ENCODE data around the gene SLC25A42.
"Not testable (repeated sequence)": the region's sequence is repeated elsewhere in the genome, so short reads cannot be mapped to it uniquely, and the experiment has no call there.

The SLC25A42 gene

GRCh38 chr19:19071897-19072296, 8.1 kb downstream of the SLC25A42 start:
- no peak for DNase-seq

DNA sequence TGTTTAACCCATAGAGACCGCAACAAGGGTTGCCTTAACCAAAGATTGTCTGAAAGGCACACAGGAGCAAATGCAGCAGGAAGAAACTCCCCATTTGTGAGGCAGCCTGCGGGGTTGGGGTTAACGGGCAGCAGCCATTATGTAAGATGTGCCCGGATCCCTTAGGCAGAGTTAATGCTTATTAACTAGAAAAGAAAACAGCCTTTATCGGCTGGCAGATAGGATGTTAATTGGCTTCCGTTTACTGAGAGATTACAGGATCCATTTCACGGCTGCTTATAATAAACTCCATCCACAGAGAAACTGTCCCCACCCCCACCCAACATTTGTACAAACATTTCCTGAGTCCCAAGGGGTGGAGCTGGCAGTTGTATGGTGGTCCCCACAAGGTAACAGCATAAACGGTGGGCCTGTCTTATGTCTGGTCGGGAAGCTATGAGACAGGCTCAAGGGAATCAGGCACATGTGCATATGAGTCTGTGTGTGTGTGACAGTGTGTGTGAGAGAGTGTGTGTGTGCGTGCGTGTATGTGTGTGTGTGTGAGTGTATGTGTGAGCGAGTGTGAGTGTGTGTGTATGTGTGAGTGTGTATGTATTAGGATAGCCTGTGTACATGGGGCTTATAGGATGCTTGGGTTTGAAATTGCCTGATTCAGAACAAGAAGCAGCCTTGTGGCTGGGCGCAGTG, 10.5 kb downstream of the SLC25A42 start:
- DNase-seq = peak; percentile 20

DNA sequence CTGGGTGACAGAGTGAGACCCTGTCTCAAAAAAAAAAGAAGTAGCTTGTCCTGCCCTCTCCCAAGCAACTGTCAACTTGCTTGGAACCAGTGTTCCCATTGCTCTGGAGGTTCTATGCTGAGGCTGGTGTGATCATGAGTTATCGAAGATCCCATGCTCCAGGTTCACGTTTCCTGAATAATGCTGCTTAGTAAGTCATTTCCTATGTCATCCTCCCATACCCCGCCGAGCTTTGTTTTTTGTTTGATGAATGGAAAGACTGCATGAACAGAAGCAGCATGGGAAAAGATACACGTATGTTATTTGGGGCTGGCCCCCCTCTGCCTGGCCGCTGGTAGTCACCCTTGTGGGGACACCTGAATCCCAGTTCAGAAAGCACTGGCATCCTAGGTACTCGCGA, 11.3 kb downstream of the SLC25A42 start:
- no peak for DNase-seq

- DNase-seq = no peak
Measured at GRCh38 chr19:19076476-19076875, 12.7 kb downstream of the SLC25A42 start.

- DNase-seq = no peak
Measured at GRCh38 chr19:19077103-19077502, 13.3 kb downstream of the SLC25A42 start.

- DNase-seq = no peak
Measured at GRCh38 chr19:19078801-19079200, 15.0 kb downstream of the SLC25A42 start.

- no peak for DNase-seq
Measured at GRCh38 chr19:19079571-19079970, 15.8 kb downstream of the SLC25A42 start.

- DNase-seq = no peak
Measured at GRCh38 chr19:19081642-19082151, 17.9 kb downstream of the SLC25A42 start.

DNA sequence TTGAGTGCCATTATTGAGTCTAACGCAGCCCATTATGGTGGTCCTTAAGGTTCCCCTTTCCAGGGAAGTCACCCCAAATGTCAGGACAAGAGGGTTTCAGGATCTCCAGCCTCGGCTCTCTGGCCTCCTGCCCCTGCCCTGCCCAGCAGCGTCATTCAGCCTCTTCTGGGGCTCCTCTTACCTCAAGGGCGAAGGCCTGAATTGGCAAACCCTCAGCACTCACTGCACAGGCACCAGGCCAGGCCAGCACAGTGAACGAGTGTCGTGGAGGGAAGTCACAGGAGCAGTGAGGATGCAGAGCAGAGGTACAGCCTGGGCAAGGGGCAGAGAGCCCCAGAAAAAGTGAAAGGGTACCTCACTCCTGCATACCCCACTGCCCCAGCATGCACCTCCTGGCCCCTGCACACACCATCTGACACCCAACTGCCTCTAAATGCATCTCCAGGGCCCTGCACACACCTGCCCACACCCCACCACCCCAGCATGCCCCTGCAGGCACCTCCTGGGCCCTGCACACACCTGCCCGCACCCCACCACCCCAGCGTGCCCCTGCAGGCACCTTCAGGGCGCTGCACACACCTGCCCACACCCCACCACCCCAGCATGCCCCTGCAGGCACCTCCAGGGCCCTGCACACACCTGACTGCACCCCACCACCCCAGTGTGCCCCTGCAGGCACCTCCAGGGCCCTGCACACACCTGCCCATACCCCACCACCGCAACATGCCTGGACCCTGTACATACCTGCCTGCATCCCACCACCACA, 19.8 kb downstream of the SLC25A42 start:
- no peak for DNase-seq

GRCh38 chr19:19087676-19088075, 23.9 kb downstream of the SLC25A42 start:
- DNase-seq = no peak

- DNase-seq = no peak
Measured at GRCh38 chr19:19094513-19094912, 30.7 kb downstream of the SLC25A42 start.

DNA sequence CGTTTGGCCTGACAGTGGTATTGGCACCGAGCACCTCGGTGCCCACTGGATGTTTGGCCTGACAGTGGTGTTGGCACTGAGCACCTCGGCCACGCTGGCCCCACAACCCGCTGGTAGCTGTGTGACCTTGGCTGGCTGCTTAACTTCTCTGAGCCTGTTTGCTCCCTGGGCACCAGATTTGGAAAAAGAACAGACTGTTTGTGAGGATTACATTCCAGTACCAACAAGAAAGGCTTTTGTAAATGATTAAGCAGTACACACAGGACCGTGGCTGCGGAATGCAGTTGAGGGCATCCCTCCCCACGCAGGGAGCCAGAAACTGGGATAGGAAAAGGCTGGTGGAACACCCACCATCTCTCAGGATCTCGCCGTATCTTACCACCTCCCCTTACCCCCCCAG, 31.9 kb downstream of the SLC25A42 start:
- no peak for DNase-seq

DNA sequence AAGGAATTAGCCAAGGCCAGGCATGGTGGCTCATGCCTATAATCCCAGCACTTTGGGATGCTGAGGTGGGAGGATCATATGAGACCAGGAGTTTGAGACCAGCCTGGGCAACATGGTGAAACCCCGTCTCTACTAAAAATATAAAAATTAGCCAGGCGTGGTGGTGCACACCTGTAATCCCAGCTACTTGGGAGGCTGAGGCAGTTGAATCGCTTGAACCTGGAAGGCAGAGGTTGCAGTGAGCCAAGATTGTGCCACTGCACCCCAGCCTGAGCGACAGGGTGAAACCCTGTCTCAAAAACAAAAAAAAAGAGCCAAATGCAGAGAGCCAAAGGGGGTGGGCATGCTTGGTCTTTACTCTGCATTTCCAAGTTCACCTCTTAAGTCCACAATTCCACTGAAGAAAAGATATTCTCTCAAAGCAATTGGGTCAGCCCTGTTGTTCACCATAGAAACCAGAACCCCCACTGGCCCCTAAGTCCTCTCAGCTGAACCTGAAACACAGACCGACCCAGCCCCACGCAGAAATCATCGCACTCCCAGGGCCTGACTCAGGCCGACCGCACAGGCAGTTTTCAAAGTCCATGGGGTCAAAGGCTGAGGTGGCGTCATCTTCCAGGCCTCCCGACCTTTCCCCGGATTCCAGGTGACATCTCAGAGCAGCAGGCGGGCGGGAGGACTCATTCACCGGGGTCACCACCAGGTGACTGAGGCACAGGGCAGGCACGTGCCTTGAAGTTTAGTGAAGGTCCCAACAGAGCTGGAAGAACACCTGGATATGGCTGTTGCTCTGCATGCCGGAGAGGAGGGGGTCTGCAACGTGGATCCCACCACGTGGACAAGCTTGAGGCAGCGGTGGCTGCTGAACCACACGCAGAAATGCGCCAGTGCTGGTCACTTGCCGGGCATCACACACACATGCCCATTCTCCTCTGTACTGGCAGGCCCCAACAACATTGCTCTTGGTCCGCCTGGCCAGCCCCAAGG, 33.1 kb downstream of the SLC25A42 start:
- no peak for DNase-seq

DNA sequence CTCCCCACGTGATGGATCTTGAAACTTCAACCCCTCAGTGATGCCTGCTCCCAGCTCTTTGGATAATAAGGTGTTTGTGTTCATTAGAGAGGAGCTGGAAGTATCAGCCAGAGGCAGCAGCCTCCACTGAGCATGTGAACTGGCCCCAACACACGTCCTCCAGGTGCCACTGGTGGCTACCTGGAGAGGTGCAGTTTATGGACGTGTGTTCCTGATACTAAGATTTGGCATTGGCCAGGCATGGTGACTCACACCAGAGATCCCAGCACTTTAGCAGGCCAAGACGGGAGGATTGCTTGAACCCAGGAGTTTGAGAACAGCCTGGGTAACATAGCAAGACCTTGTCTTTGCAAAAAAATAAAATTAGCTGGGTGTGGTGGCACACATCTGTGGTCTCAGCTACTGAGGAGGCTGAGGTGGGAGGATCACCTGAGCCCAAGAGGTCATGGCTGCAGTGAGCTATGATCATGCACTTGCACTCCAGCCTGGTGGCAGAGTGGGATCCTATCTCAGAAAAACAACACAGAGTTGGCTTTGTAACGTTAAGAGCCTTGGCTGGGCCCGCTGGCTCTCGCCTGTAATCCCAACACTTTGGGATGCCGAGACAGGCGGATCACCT, 34.4 kb downstream of the SLC25A42 start:
- no peak for DNase-seq

DNA sequence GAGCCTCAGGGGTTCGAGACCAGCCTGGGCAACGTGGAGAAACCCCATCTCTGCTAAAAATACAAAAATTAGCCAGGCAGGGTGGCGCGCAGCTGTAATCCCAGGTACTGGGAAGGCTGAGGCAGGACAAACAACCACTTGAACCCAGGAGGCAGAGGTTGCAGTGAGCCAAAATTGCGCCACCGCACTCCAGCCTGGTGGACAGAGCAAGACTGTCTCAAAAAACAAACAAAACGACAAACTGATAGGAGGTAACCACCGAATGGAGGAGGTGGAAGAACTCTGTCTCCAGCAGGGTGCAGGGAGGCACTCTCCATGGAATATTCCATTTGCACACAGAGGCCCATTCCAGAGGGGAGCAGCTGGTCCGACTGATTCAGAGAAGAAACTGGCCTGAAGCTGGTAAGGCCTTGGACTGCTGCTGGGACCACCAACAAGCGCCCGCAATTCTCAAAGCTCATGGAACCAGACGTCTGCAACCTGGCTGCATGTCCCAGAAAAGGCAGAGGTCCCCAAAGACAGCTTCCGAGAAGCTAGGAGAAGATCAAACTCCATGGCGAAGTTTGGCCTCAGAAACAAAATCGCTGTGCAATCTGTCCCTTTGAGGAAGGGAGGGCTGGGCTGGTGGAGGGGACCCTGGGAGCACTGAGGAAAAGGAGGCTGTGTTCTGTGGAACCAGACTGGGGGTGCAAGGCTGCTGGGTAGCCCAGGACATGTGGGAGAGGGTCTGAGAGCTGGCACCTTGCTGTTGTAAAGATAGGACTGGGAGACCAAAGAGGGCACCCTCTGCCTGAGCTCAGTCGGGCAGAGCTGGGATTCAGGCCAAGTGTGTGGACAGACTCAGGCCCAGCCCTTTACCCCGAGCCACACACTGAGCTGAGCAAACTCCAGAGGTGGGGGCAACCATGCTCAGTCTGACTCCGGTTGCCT, 35.2 kb downstream of the SLC25A42 start:
- DNase-seq = no peak

DNA sequence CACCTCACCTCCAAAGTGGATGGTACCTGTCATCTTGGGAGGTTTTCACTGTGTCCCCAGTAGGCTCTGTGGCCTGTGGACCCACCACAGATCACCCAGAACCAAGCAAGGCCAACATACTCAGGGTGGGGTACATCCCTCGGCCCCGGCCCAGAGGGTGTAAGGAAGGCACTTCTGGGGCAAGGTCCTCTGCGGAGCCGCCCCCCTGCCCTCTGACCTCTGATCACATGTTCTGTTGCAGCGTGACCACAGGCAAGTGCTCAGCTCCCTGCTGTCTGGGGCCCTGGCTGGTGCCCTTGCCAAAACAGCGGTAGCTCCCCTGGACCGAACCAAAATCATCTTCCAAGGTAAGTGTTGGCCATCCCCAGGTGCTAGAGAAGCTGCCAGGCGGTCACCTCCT, 37.7 kb downstream of the SLC25A42 start:
- DNase-seq = no peak

DNA sequence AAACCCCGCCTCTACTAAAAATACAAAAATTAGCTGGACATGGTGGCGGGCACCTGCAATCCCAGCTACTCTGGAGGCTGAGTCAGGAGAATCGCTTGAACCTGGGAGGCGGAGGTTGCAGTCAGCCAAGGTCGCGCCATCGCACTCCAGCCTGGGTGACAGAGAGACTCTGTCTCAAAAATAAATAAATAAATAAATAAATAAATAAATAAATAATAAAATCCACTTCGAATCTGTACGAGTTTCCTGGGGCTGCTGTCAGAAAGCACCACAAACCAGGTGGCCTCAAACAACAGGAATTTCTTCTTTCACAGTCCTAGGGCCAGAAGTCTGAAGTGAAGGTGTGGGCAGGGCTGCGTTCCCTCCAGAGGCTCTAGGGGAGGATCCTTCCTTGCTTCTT, 38.8 kb downstream of the SLC25A42 start:
- DNase-seq = not testable (repeated sequence)

- no peak for DNase-seq
Measured at GRCh38 chr19:19103167-19103566, 39.4 kb downstream of the SLC25A42 start.

DNA sequence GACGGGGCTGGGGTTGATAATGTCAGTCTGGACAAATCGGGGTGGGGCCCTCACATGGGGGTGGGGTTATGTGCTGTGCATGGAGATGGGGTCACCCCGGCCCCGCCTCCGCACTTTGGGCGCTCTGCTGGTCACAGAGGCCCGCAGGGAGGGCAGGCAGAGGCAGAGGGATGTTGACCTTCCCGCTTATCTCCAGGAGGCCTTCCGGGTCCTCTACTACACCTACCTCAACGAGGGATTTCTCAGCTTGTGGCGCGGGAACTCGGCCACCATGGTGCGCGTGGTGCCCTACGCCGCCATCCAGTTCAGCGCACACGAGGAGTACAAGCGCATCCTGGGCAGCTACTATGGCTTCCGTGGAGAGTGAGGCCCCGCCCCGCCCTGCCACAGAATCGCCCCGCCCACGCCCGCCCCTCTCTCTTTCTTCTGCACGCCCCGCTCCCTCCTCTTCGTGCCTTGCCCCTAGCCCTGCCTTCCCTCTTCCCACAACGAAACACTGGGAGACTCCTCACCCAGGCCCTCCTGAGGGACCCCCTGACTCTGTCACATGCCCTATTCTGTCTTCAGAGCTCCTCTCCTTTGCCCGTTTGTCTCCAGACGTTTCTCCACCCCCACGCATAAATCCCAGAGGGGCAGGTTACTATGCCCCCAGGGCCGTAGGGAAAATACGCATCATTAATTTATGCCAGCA, 41.7 kb downstream of the SLC25A42 start:
- peak; percentile 83 for DNase-seq

- no peak for DNase-seq
Measured at GRCh38 chr19:19106056-19106551, 42.3 kb downstream of the SLC25A42 start.

DNA sequence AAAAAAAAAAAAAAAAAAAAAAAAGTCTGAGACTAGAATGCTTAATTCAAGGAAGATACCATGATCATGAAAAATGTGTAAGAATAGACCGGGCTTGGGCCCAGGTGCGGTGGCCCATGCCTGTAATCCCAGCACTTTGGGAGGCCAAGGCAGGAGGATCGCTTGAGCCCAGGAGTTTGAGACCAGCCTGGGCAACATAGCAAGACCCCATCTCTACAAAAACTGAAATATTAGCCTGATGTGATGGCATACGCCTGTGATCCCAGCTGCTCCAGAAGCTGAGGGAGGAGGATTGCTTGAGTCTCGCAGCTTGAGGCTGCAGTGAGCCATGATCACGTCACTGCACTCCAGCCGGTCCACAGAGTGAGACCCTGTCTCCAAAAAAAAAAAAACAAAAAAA, 43.1 kb downstream of the SLC25A42 start:
- DNase-seq = not testable (repeated sequence)
